Keratinocyte (primary cell): ENCODE results near the gene PKD1.

Experiments
- EZH2 ChIP-seq: IDR thresholded peaks from one replicate; pipeline ENCODE4 v1.6.1; 2012; ENCODE audit warnings: inconsistent platforms, mild to moderate bottlenecking, low read length, moderate library complexity
- TF ChIP-seq, protein P1 (sequence below), 3 experiments: IDR thresholded peaks in 1 of 3; conservative IDR thresholded peaks in 1 of 3; optimal IDR thresholded peaks in 1 of 3; 2 replicates in 2 of 3; 3 replicates in 1 of 3; pipeline versions ENCODE3 to v1.5.1; 2011; ENCODE audit warnings: low read length in 3 of 3, mild to moderate bottlenecking in 3 of 3, moderate library complexity in 2 of 3, control low read depth in 1 of 3, inconsistent platforms in 1 of 3; ENCODE audit not compliant: insufficient read depth in 2 of 3; ENCODE audit errors: extremely low read depth in 1 of 3

DNA sequence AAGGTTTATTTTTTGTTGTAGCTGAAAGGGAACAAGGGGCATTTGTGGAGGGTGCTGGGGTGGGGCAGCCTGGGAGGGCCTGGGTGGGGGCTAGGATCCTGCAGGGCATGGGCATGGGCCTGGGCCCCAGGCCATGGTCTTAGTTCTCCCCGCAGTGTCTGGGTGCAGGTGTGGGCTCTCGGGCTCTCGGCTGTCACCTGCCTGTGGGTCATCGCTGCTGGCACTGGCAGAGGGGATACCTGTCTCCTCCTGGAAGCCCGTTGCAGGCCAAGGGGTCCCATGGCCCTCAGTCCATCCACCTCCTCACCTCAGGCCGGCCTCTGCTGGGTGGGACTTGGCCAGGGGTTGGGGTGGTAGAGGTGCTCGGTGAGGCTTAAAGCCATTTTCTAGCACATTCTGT lies 57.6 kb downstream of the PKD1 start:
- no peak for TF ChIP-seq EZH2
- TF ChIP-seq, protein P1, sequence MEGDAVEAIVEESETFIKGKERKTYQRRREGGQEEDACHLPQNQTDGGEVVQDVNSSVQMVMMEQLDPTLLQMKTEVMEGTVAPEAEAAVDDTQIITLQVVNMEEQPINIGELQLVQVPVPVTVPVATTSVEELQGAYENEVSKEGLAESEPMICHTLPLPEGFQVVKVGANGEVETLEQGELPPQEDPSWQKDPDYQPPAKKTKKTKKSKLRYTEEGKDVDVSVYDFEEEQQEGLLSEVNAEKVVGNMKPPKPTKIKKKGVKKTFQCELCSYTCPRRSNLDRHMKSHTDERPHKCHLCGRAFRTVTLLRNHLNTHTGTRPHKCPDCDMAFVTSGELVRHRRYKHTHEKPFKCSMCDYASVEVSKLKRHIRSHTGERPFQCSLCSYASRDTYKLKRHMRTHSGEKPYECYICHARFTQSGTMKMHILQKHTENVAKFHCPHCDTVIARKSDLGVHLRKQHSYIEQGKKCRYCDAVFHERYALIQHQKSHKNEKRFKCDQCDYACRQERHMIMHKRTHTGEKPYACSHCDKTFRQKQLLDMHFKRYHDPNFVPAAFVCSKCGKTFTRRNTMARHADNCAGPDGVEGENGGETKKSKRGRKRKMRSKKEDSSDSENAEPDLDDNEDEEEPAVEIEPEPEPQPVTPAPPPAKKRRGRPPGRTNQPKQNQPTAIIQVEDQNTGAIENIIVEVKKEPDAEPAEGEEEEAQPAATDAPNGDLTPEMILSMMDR (optimal IDR thresholded peaks at IDR 0.05 in 1 of 3, IDR thresholded peaks at IDR 0.05 in 1 of 3, conservative IDR thresholded peaks at IDR 0.05 in 1 of 3; ENCODE audit: extremely low read depth in 1 of 3, insufficient read depth in 2 of 3, low read length in 3 of 3), result no peak
